ENCODE results near the gene ATP8B4.

Gene ATP8B4

GRCh38 chr15:50057905-50058639 lies 61.0 kb downstream of the ATP8B4 start:
- peak; percentile 17 for DNase-seq (ENCODE audit: extremely low read depth, low read depth)
- TF ChIP-seq, protein P1, sequence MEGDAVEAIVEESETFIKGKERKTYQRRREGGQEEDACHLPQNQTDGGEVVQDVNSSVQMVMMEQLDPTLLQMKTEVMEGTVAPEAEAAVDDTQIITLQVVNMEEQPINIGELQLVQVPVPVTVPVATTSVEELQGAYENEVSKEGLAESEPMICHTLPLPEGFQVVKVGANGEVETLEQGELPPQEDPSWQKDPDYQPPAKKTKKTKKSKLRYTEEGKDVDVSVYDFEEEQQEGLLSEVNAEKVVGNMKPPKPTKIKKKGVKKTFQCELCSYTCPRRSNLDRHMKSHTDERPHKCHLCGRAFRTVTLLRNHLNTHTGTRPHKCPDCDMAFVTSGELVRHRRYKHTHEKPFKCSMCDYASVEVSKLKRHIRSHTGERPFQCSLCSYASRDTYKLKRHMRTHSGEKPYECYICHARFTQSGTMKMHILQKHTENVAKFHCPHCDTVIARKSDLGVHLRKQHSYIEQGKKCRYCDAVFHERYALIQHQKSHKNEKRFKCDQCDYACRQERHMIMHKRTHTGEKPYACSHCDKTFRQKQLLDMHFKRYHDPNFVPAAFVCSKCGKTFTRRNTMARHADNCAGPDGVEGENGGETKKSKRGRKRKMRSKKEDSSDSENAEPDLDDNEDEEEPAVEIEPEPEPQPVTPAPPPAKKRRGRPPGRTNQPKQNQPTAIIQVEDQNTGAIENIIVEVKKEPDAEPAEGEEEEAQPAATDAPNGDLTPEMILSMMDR (IDR thresholded peaks at IDR 0.05; ENCODE audit: low read depth, low read length, missing control alignments): no peak
- no peak overlapping the region for H3K4me3 ChIP-seq (replicated peaks; ENCODE audit: low read depth, low read length)

DNA sequence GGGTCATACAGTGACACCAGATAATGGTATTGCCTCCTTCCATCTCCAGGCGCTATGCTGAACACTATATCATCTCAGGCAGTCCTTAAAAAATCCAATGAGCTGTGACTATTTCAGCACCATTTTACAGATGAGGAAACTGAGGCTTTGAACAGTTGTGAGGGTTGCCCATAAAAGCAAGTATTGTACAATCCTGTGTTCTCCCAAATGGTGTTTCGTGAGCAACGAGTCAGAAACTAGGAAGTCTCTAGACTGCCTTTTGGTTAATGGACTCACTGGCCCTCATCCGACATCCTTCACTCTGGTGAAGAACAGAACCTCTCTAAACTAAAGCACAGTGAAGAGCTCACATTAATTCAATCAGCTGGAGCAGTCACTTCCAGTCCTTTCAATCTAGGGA lies 61.8 kb downstream of the ATP8B4 start:
- DNase-seq (ENCODE audit: extremely low read depth, low read depth): no peak
- TF ChIP-seq, protein P1 (IDR thresholded peaks at IDR 0.05; ENCODE audit: low read depth, low read length, missing control alignments): no peak
- H3K4me3 ChIP-seq (replicated peaks; ENCODE audit: low read depth, low read length): no peak overlapping the region

DNA sequence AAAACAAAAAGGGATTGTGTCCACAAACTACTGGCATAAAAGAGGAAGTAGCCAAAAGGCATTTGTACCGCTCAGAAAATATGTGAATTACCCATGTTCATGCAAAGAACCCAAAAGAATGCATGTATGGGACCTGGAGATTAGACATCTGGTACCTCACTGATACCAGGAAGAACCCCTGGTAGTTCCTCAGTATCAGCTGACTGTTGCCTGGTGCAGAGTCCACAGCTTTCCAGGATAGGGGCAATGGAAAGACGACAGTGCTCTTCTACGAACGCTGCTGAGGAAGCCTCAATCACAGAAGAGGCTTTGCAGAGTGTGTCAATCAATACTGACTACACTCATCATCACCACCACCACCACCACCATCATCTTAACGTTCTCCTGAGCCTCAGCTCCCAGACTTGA lies 63.3 kb downstream of the ATP8B4 start:
- TF ChIP-seq, protein P1 (IDR thresholded peaks at IDR 0.05; ENCODE audit: low read depth, low read length, missing control alignments): no peak
- H3K4me3 ChIP-seq (replicated peaks; ENCODE audit: low read depth, low read length): no peak overlapping the region
- no peak for DNase-seq (ENCODE audit: extremely low read depth, low read depth)

GRCh38 chr15:50055332-50055731 lies 63.7 kb downstream of the ATP8B4 start:
- TF ChIP-seq, protein P1 (IDR thresholded peaks at IDR 0.05; ENCODE audit: low read depth, low read length, missing control alignments): no peak

DNA sequence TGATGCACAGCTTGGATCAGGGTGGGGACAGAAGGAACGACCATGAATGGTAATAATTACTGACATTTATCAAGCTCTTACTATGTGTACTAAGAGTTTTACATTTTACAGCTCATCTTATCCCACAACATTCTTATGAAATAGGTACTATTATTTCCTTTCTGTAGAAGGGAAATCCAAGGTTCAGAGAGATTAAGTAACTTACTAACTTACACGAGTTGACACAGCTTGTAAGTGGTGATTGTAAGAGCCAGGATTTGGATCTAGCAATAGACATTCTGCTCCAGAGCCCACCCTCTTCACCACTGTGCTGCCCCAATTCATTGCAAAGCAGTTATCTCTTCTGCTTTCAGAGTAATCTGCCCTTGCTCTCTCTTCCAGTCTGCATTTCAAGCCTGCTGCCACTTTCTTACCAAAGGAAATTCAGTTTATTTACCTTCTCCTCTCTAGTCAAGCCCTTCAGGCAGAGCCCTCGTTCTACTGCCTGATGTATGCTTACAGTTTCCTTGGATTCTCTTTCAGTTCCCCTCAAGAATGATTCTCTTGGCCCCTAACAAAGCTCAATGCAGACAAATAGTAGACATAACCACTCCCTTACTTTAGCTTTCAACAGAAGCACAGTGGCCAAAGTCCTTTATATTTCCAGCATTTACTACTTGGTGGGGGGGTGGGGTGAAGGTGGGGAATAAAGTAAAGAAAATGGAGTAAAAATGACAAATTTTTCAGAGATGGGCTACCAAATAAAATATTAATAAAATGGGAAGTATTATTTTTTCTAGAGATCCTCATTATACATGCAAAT lies 65.8 kb downstream of the ATP8B4 start:
- H3K4me3 ChIP-seq (replicated peaks; ENCODE audit: low read depth, low read length): no peak overlapping the region
- TF ChIP-seq, protein P1 (IDR thresholded peaks at IDR 0.05; ENCODE audit: low read depth, low read length, missing control alignments): no peak
- no peak for DNase-seq (ENCODE audit: extremely low read depth, low read depth)

More at GRCh38 chr15:50055332-50055731, 63.7 kb downstream of the ATP8B4 start:
- H3K4me3 ChIP-seq (replicated peaks; ENCODE audit: low read depth, low read length): no peak overlapping the region
- DNase-seq (ENCODE audit: extremely low read depth, low read depth): peak; percentile 3

GRCh38 chr15:50051811-50052419 lies 67.1 kb downstream of the ATP8B4 start:
- no peak overlapping the region for H3K4me3 ChIP-seq (replicated peaks; ENCODE audit: low read depth, low read length)
- TF ChIP-seq, protein P1 (IDR thresholded peaks at IDR 0.05; ENCODE audit: low read depth, low read length, missing control alignments): peak; percentile 70
- peak; percentile 61 for DNase-seq (ENCODE audit: extremely low read depth, low read depth)
